Neural cell (in vitro differentiated cells): Measurements from ENCODE around the gene PEF1. TPM values are rescaled to one million over a fixed set of nuclear protein-coding genes. Genes with fewer than 3 reads are reported as not detected.

Source experiments
- H2AFZ ChIP-seq: fragments of 200-600, 300-800 bp; sonication (generic), shearing (Covaris generic); 2 replicates; pipeline ENCODE4 v1.6.0; 2014; ENCODE audit warnings: low read depth, mild to moderate bottlenecking, antibody characterized with exemption, low read length, moderate library complexity
- H3F3A ChIP-seq: fragments of 200-600 bp; shearing (Covaris generic); 2 replicates; pipeline ENCODE4 v1.6.1; 2016; ENCODE audit warnings: mild to moderate bottlenecking, moderate library complexity, mixed read lengths, antibody characterized with exemption, low read length; ENCODE audit not compliant: insufficient read depth, poor library complexity, severe bottlenecking
- H3K27ac ChIP-seq: fragments of 200-600, 300-800 bp; sonication (generic), shearing (Covaris generic); 2 replicates; pipeline ENCODE4 v1.5.1; 2014; ENCODE audit warnings: mild to moderate bottlenecking, low read length, moderate library complexity
- H3K27me3 ChIP-seq: fragments of 300-800, 200-600 bp; sonication (generic), shearing (Covaris generic); 2 replicates; pipeline ENCODE4 v1.6.0; 2014; ENCODE audit warnings: mild to moderate bottlenecking, low read depth, low read length, moderate library complexity; ENCODE audit not compliant: insufficient read depth
- H3K36me3 ChIP-seq: fragments of 300-800, 200-600 bp; sonication (generic), shearing (Covaris generic); 2 replicates; pipeline ENCODE4 v1.5.1; 2014; ENCODE audit warnings: mild to moderate bottlenecking, antibody characterized with exemption, low read length, moderate library complexity; ENCODE audit not compliant: insufficient read depth
- H3K4me2 ChIP-seq: fragments of 300-800, 200-600 bp; sonication (generic), shearing (Covaris generic); 2 replicates; pipeline ENCODE4 v1.6.0; 2014; ENCODE audit warnings: mild to moderate bottlenecking, low read length
- H3K4me3 ChIP-seq: fragments of 300-800, 200-600 bp; sonication (generic), shearing (Covaris generic); 2 replicates; pipeline ENCODE4 v1.5.1; 2014; ENCODE audit warnings: mild to moderate bottlenecking, low read length, moderate library complexity
- H3K79me2 ChIP-seq: fragments of 200-600 bp; shearing (Covaris generic); replicated peaks from 2 replicates; pipeline ENCODE4 v1.6.0; 2014; ENCODE audit warnings: mild to moderate bottlenecking, low read length, moderate library complexity; ENCODE audit not compliant: insufficient read depth
- H3K9ac ChIP-seq: fragments of 300-800, 200-600 bp; sonication (generic), shearing (Covaris generic); 2 replicates; pipeline ENCODE4 v1.6.1; 2016; ENCODE audit warnings: mild to moderate bottlenecking, low read length, mixed read lengths
- H3K9me2 ChIP-seq: fragments of 200-600 bp; shearing (Covaris generic); 2 replicates; pipeline ENCODE4 v1.6.1; 2016; ENCODE audit warnings: mild to moderate bottlenecking, low read length, mixed read lengths; ENCODE audit not compliant: insufficient read depth
- H3K9me3 ChIP-seq: fragments of 200-600, 300-800 bp; sonication (generic), shearing (Covaris generic); 2 replicates; pipeline ENCODE4 v1.6.1; 2016; ENCODE audit warnings: mild to moderate bottlenecking, mixed run types, low read length, moderate library complexity, mixed read lengths
- H4K20me1 ChIP-seq: fragments of 200-600 bp; shearing (Covaris generic); 2 replicates; pipeline ENCODE4 v1.6.1; 2016; ENCODE audit warnings: mild to moderate bottlenecking, mixed run types; ENCODE audit not compliant: insufficient read depth
- CTCF ChIP-seq: fragments of 450-650 bp; IDR thresholded peaks from 2 replicates; pipeline ENCODE4 v1.5.1; 2014; ENCODE audit warnings: antibody characterized with exemption, mild to moderate bottlenecking, moderate library complexity; ENCODE audit not compliant: poor library complexity, severe bottlenecking
- EP300 ChIP-seq: fragments of 450-650 bp; conservative IDR thresholded peaks from 2 replicates; pipeline ENCODE4 v1.6.1; 2014; ENCODE audit warnings: antibody characterized with exemption, mild to moderate bottlenecking, moderate library complexity; ENCODE audit not compliant: poor library complexity, severe bottlenecking
- EZH2 ChIP-seq: fragments of 200-600, 300-800 bp; shearing (Covaris generic), sonication (generic); IDR thresholded peaks from 2 replicates; pipeline ENCODE4 v1.6.1; 2014; ENCODE audit warnings: antibody characterized with exemption, low read length, borderline replicate concordance, mild to moderate bottlenecking; ENCODE audit not compliant: insufficient read depth, poor library complexity, severe bottlenecking
- MXI1 ChIP-seq: fragments of 450-650 bp; conservative IDR thresholded peaks from 2 replicates; pipeline ENCODE4 v1.6.1; 2014; ENCODE audit warnings: antibody characterized with exemption, mild to moderate bottlenecking; ENCODE audit not compliant: poor library complexity, severe bottlenecking
- POLR2AphosphoS5 ChIP-seq: IDR thresholded peaks from 2 replicates; pipeline ENCODE4 v1.6.1; 2012
- RAD21 ChIP-seq: fragments of 450-650 bp; conservative IDR thresholded peaks from 2 replicates; pipeline ENCODE4 v1.6.1; 2014; ENCODE audit warnings: antibody characterized with exemption, mild to moderate bottlenecking, moderate library complexity
- SMC3 ChIP-seq: fragments of 450-650 bp; conservative IDR thresholded peaks from 2 replicates; pipeline ENCODE4 v1.6.1; 2014; ENCODE audit warnings: antibody characterized with exemption, mild to moderate bottlenecking, moderate library complexity; ENCODE audit not compliant: poor library complexity
- TAF1 ChIP-seq: IDR thresholded peaks from 2 replicates; pipeline ENCODE4 v1.6.1; 2012; ENCODE audit warnings: low read depth
- polyA plus RNA-seq: library from polyadenylated mRNA; depleted of rRNA; stranded (reverse); fragments of >200 nt; gene quantifications from 2 replicates; pipeline ENCODE4 v1.2.3, GENCODE V29; 2014
- TF ChIP-seq, protein P1 (sequence below): IDR thresholded peaks from 2 replicates; pipeline ENCODE4 v1.6.1; 2012; ENCODE audit warnings: borderline replicate concordance

The PEF1 gene
- polyA plus RNA-seq, 1 donor from 2014 or later, result 48.2 TPM

DNA sequence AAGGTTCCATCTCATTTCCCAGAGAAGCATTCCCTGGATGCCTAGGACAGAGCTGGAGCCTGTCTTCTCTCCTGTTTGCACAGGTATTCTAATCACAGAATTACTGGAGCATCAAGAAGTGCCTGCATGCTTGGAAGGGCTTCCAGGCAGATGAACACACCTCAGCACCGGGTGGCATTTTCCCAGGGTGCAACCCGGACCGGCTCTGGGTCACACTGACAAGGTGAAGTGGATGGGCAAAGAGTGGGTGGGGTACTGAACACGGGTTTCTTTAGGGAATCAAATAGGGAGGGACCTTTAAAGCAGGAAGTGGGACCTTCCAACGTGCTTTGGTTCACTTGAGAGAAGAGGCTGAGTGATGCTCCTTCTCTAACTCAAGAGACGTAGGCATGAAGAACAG is 7.1 kb upstream of the PEF1 start:
- Histone ChIP-seq H3F3A (peaks cover 3% of the 10 kb centered on the region), H3K9me2 (no peaks in the 10 kb centered on the region), H4K20me1 (no peaks in the 10 kb centered on the region), H3K4me2 (no peak overlapping the region), H3K27ac (no peak overlapping the region), H3K4me3 (no peak overlapping the region), H3K27me3 (no peaks in the 10 kb centered on the region), H3K9me3 (no peaks in the 10 kb centered on the region), H3K36me3 (no peaks in the 10 kb centered on the region), H3K9ac (no peak overlapping the region), H2AFZ (no peak overlapping the region), H3K79me2 (no peaks in the 10 kb centered on the region)
- TF ChIP-seq POLR2AphosphoS5 (no peak), EP300 (no peak), SMC3 (no peak), TAF1 (no peak), CTCF (no peak), MXI1 (no peak)
- TF ChIP-seq, protein P1, sequence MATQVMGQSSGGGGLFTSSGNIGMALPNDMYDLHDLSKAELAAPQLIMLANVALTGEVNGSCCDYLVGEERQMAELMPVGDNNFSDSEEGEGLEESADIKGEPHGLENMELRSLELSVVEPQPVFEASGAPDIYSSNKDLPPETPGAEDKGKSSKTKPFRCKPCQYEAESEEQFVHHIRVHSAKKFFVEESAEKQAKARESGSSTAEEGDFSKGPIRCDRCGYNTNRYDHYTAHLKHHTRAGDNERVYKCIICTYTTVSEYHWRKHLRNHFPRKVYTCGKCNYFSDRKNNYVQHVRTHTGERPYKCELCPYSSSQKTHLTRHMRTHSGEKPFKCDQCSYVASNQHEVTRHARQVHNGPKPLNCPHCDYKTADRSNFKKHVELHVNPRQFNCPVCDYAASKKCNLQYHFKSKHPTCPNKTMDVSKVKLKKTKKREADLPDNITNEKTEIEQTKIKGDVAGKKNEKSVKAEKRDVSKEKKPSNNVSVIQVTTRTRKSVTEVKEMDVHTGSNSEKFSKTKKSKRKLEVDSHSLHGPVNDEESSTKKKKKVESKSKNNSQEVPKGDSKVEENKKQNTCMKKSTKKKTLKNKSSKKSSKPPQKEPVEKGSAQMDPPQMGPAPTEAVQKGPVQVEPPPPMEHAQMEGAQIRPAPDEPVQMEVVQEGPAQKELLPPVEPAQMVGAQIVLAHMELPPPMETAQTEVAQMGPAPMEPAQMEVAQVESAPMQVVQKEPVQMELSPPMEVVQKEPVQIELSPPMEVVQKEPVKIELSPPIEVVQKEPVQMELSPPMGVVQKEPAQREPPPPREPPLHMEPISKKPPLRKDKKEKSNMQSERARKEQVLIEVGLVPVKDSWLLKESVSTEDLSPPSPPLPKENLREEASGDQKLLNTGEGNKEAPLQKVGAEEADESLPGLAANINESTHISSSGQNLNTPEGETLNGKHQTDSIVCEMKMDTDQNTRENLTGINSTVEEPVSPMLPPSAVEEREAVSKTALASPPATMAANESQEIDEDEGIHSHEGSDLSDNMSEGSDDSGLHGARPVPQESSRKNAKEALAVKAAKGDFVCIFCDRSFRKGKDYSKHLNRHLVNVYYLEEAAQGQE, result no peak

GRCh38 chr1:31651089-31651420 is 6.4 kb upstream of the PEF1 start:
- TF ChIP-seq RAD21 (no peak), EP300 (no peak), EZH2 (no peak), TAF1 (no peak), SMC3 (no peak), POLR2AphosphoS5 (no peak), CTCF (no peak), MXI1 (no peak)
- TF ChIP-seq, protein P1, result no peak
- Histone ChIP-seq H3K79me2 (no peaks in the 10 kb centered on the region), H3K9me2 (no peaks in the 10 kb centered on the region), H3K27ac (no peak overlapping the region), H3K4me3 (no peak overlapping the region), H3K4me2 (no peak overlapping the region), H3K27me3 (no peaks in the 10 kb centered on the region), H2AFZ (no peak overlapping the region), H3K36me3 (no peaks in the 10 kb centered on the region), H3K9ac (no peak overlapping the region), H3F3A (peaks cover 3% of the 10 kb centered on the region), H3K9me3 (no peaks in the 10 kb centered on the region), H4K20me1 (no peaks in the 10 kb centered on the region)
